ENCODE data around the gene ZNF618.

GRCh38 chr9:113934167-113934828 lies 58.2 kb downstream of the ZNF618 start:
- TF ChIP-seq POLR2A (IDR thresholded peaks at IDR 0.05) (no peak), CTCF (IDR thresholded peaks at IDR 0.05) (no peak), POLR2AphosphoS5 (IDR thresholded peaks at IDR 0.05; ENCODE audit: insufficient read depth in 1 of 2, low read depth in 1 of 2) (no peak)

Measured in vagina (tissue), 2 donors.